Right ventricle myocardium inferior (tissue), 1 donor: Measurements from ENCODE around the gene RHBDD3. TPM values are rescaled to one million over a fixed set of nuclear protein-coding genes. Genes with fewer than 3 reads are reported as not detected.
"Not testable (repeated sequence)": the region's sequence is repeated elsewhere in the genome, so short reads cannot be mapped to it uniquely, and the experiment has no call there.

Source experiments
- ATAC-seq: fragments of 200-7000 bp; cut with Tn5 transposase; one replicate; pipeline ENCODE4 v1.9.1; 2020; ENCODE audit warnings: mild to moderate bottlenecking, moderate library complexity
- DNase-seq: peaks from one replicate; pipeline ENCODE4 v3.0.0; 2021; ENCODE audit errors: missing footprints
- intact Hi-C: fragments of 100-400 bp; cut with DNase I; formaldehyde crosslinking; loops from one replicate; pipeline ENCODE4 v1.11.0; 2022
- total RNA-seq: library from RNA; stranded (reverse); fragmentation: NEBNext Ultra II Directional; extraction: Animal tissue kit (Norgen Biotek cat#: 25700); gene quantifications from one replicate; pipeline ENCODE4 v1.2.1, GENCODE V29; 2021
- donor health status: DM: no; HTN: yes; CAD: no; lungs with severe emphysema.

The RHBDD3 gene
- total RNA-seq, 1 donor from 2014 or later: 11.6 TPM

DNA sequence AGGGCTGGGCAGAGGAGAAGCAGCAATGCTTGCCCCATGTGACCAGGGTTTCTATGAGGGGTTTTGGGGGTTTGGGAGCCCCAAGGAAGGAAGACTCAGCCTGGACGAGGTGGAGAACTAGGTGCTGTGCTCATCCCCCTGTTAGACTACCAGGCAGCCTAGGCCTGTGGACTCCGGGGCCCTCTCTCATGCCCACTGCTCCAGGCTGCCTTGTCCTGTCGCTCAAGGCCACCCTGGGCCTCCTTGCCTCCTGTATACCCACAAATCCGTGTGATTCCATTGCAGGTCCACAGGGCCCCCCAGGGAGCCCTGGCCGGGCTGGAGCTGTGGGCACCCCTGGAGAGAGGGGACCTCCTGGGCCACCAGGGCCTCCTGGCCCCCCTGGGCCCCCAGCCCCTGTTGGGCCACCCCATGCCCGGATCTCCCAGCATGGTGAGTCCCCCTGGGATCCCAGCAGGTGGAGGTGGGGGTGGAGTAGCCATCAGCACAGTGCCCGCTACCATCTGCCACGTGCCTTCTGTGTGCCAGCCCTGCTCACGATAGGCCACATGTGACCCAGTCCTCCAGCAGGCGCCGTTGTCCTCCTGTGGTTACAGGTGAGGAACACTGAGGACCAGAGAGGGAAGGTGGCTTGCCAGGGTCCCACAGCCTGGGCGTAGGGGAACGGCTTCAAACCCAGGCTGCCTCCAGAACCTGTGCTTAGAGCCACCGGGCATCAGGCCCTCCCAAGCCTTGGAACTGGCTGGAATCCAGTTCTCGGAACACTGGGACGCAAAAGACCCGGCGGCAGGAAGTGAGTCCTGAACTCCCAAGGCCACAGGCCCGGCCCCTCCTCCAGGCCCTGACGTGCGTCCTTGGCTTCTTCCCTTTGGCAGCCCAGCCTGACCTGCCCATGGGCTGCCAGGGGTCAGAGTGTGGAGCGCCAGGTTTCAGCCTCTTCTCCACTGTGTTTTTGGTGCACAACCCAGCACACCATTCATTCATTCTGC is 35.5 kb downstream of the RHBDD3 start:
- ATAC-seq: peak; percentile 31
- intact Hi-C loops: no loop called here
- no peak for DNase-seq

GRCh38 chr22:29230972-29231875 is 36.6 kb downstream of the RHBDD3 start:
- ATAC-seq (no peak), DNase-seq (no peak)
- intact Hi-C loops: no loop called here

DNA sequence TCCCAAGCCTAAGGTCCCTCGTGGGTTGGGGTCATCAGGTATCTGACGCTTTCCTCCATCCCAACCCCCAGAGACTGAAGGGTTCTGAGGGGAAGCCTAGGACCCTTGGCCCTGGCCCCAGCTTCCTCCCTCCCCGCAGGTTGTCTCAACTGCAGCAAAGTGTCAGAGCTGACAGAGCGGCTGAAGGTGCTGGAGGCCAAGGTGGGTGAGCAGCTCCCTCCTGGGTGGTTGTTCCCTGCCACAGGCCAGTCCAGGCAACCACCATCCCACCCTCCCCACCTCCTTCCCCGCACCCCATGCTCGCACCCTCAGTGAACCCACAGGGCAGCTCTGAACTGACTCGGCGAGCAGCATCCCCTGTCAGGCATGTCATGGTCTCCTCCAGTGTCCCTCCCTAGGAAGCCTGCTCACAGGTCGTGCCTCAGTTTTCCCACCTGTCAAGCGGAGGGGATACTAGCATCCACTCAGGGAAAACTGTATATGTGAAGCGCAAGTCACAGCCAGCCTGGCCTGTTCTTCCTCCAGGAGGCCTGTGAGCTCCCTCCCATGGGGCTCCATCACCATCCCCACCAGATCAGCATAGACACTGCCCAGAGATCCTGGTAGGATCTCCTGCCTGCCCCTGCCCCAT is 41.3 kb downstream of the RHBDD3 start:
- ATAC-seq (no peak), DNase-seq (no peak)
- intact Hi-C loops: no loop called here

DNA sequence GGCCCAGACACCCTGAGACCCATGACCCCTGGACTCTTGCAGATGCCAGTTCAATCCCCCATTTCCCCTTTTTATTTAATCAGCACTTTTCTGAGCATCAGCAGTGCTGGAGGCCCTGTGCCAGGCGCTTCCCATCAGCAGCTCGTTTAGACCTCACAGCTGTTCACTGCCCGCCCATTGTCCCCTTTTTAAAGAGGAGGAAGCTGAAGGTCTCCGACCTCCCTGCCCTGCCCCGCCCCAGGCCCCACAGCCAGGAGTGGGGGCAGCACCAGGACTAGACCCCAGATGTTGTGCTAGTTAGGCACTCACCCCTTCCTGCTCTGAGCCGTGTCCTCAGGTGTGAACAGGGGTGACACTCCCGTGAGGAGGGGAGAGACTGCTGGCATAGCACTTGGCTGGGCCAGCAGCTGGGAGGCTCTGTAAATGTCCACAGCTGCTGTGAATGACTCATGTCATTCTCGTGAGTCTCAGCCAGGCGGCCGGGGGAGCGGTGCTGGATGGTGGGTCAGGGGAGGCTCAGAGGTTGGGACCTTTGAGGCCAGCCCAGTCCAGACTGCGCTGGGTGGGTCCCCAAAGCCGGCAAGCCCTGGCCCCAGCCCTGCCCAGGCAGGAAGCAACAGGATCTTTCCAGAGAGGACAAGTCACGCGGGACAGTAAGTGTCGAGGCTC is 42.2 kb downstream of the RHBDD3 start:
- intact Hi-C loops: no loop called here
- peak; percentile 90 for ATAC-seq
- DNase-seq: peak; percentile 88

DNA sequence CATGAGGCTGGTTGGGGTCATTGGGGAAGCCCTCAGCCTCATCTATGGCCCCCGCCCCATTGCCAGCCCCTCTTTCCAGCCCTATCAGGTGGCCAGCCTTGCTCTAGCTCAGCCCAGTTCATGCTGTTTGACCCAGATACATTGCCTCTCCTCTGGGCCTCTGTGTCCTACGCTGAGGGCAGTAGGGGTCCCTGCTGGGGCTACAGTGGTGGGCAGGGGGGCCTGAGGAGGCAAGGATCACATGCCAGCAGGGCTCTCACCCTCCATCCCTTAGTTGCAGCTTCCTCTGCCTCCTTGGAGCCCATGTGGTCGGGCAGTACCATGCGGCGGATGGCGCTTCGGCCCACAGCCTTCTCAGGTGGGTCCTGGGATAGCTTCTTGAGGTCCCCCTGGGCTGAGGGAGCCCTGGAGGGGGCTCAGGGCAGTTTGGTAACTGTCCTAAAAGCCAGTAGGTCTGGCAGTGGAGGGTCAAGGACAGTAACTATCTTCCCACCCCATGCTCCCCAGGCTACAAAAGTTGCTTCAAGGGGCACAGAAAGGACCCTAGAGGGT is 42.8 kb downstream of the RHBDD3 start:
- ATAC-seq (no peak), DNase-seq (no peak)
- intact Hi-C loops: no loop called here

DNA sequence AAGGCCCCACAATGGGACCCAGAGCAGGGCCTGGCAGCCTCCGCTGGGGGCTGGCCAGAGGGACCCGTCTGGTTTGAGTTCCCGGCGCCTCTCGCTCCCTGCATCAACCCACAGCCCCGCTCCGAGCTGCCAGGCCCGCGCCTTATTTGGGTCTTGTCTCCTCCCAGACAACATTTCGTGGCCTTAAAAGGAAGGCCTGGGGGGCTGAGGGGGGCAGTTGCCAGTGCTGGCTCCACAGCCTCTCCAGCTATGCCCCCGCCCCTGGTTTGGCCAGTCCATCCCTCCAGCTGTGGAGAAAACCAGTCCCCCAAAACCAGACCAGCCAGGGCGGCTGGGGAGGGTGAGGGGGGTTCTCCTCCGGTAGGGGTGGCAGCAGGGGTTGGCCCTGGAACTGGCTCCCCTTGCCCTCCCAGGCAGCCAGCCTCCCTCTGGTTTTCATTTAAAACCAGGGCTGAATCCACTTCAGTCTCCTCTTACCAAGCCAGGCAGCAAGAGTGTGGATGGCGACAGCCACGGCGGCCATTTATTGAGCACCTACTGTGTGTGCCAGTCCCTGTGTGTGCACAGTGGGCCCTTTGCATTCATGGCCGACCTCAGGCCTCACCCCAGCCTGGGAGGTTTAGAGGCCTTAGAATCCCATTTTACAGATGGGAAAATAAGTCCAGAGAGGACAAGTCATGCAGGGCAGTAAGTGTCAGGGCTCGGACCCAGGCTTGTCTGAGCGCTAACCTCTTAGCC is 43.5 kb downstream of the RHBDD3 start:
- no peak for ATAC-seq
- intact Hi-C loops: no loop called here
- DNase-seq: no peak

GRCh38 chr22:29219881-29220670 is 47.7 kb downstream of the RHBDD3 start:
- DNase-seq (no peak), ATAC-seq (no peak)
- intact Hi-C loops: no loop called here

DNA sequence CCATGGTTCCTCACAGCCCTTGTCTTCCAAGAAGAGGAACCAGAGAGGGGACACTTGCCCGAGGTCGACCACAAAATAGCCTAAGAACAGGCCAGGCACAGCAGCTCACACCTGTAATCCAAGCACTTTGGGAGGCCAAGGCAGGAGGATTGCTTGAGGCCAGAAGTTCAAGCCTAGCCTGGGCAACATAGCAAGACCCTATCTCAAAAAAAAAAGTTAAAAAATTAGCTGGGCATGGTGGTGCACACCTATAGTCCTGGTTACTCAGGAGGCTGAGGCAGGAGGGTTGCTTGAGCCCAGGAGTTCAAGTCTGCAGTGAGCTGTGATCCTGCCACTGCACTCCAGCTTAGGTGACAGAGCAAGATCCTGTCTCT is 48.4 kb downstream of the RHBDD3 start:
- intact Hi-C loops, ATAC-seq, DNase-seq: not testable (repeated sequence)

DNA sequence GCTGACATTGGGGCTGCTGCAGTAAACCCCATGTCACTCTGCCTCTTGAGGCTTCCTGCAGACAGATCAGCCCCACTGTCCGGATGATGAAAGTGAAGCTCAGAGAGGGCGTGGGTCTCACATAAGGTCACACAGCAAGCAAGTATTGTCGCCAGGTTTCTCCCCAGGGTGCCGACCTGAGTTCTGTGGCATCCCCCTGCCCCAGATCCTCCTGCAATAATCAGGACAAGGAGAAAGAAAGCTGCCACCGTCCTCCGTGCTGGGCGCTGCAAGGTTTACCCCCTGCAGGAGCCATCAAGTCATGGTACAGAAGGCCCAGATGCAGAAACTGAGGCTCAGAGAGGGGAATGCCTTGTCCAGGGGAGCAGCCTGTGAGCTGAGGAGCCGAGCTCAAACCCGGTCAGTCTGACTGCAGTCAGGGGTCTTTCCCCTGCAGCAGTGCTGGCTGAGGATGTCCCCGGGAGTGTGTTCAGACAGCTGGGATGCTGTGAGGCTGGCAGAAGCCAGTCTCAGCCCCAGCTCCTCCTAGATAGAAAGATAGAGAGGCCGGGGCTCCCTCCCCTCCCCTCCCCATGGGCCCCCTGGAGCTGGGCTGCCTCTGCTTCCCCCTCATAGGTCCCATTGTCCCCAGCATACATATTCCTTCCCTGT is 48.9 kb downstream of the RHBDD3 start:
- DNase-seq: no peak
- intact Hi-C loops: no loop called here

GRCh38 chr22:29217827-29218757 is 49.7 kb downstream of the RHBDD3 start:
- intact Hi-C loops: no loop called here
- ATAC-seq (no peak), DNase-seq (no peak)

More for the DNA sequence above, 48.9 kb downstream of the RHBDD3 start:
- ATAC-seq: no peak

- no peak for DNase-seq
- no peak for ATAC-seq
- intact Hi-C loops: no loop called here
These were observed 50.7 kb downstream of the RHBDD3 start for GRCh38 chr22:29216873-29217666.

DNA sequence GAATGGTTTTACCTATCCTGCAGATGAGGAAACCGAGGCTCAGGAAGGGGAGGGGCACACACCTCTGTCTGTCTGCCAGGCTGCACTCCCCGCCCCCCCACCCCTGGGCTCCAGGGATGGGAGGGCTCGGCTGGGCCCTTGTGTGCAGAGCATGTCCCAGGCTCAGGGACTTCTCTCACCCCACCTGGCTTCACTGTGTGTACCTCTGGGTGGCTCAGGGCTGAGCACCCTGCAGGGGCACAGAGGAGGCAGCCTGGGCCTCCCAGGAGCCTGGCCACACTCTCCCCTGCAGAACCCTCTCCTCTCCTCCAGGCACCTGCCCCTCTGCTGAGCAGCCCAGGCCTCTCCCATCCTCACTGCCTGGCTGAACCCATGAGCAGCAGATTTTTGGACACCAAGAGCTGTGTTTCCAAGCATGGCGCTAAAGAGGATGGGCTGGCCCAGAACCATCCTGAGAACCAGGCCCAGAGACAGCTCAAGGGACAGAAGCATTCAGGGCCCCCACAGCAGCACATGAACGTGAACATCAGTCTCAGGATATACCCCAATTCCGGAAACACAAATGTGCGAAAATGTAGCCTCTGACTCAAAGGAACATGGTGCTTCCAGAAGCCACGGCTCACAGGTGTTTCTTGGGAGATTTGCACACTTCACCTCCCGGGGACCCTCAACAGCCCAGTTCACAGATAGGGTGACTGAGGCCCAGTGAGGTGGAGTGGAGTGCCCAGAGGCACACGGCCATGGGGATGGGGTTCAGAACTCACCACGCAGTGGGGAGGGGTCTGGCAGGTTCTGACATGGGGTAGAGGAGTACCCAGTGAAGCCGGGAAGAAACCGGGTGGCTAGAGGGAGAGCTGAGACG is 51.5 kb downstream of the RHBDD3 start:
- ATAC-seq: no peak
- DNase-seq: no peak
- intact Hi-C loops: no loop called here

GRCh38 chr22:29215012-29215860 is 52.5 kb downstream of the RHBDD3 start:
- DNase-seq: no peak
- no peak for ATAC-seq
- intact Hi-C loops: no loop called here
